Activated CD4-positive, CD25-positive, alpha-beta regulatory T cell (primary cell): ENCODE data around the gene C19orf25.
"Not testable (repeated sequence)": the region's sequence is repeated elsewhere in the genome, so short reads cannot be mapped to it uniquely, and the experiment has no call there.

ENCODE experiments used
- DNase-seq, 4 experiments: peaks; one replicate each; lab custom pipeline; 2025; lab: John Stamatoyannopoulos, UW

C19orf25 gene

GRCh38 chr19:1478934-1479707 is at the start of gene C19orf25:
TSS of gene C19orf25 (minus strand) at chr19:1479215. CDS start at chr19:1478903, 312 bp downstream.
- peak; percentile 84 to 85 (median 84) for DNase-seq

GRCh38 chr19:1527650-1528309 is 48.8 kb upstream of the C19orf25 start:
- no peak for DNase-seq

- DNase-seq: no peak
Measured at GRCh38 chr19:1526979-1527649, 48.1 kb upstream of the C19orf25 start.

GRCh38 chr19:1526066-1526778 is 47.2 kb upstream of the C19orf25 start:
- DNase-seq: no peak

- DNase-seq: no peak
Measured at GRCh38 chr19:1525343-1525742, 46.3 kb upstream of the C19orf25 start.

GRCh38 chr19:1524972-1525325 is 45.9 kb upstream of the C19orf25 start:
- no peak for DNase-seq

- no peak for DNase-seq
Measured at GRCh38 chr19:1524287-1524971, 45.4 kb upstream of the C19orf25 start.

- DNase-seq: no peak
Measured at GRCh38 chr19:1523412-1524286, 44.6 kb upstream of the C19orf25 start, which contains the start of gene PLK5. TSS of gene PLK5 (plus strand) at chr19:1524077. CDS start at chr19:1526997, 2,920 bp downstream.

GRCh38 chr19:1522838-1523237 is 43.8 kb upstream of the C19orf25 start:
- DNase-seq: no peak

GRCh38 chr19:1522061-1522460 is 43.0 kb upstream of the C19orf25 start:
- DNase-seq: no peak

GRCh38 chr19:1521636-1522035 is 42.6 kb upstream of the C19orf25 start:
- DNase-seq: no peak

- no peak for DNase-seq
Measured at GRCh38 chr19:1520203-1520780, 41.3 kb upstream of the C19orf25 start.

- not testable (repeated sequence) for DNase-seq
Measured at GRCh38 chr19:1519802-1520201, 40.8 kb upstream of the C19orf25 start.

- no peak for DNase-seq
Measured at GRCh38 chr19:1518471-1518870, 39.5 kb upstream of the C19orf25 start.

GRCh38 chr19:1516395-1516753 is 37.4 kb upstream of the C19orf25 start:
- no peak for DNase-seq

GRCh38 chr19:1514986-1515721 is 36.1 kb upstream of the C19orf25 start:
- DNase-seq: no peak

GRCh38 chr19:1514295-1514661 is 35.3 kb upstream of the C19orf25 start:
- DNase-seq: no peak

GRCh38 chr19:1513499-1514294 is 34.7 kb upstream of the C19orf25 start:
- peak; percentile 56 to 69 (median 56) for DNase-seq
